Posterior cingulate gyrus (tissue), 11 donors: ENCODE results near the gene RNGTT.
"Not testable (repeated sequence)": the region's sequence is repeated elsewhere in the genome, so short reads cannot be mapped to it uniquely, and the experiment has no call there.

Source experiments
- DNase-seq, 10 donors: peaks; one replicate each; pipeline versions ENCODE4 v3.0.0 to v3.0.0-alpha.2; 2020 to 2021; ENCODE audit warnings: mixed read lengths in 3 of 10
- intact Hi-C: fragments of 100-400 bp; cut with DNase I; formaldehyde crosslinking; loops from one replicate; pipeline ENCODE4 v1.15.1; 2023

The RNGTT gene

DNA sequence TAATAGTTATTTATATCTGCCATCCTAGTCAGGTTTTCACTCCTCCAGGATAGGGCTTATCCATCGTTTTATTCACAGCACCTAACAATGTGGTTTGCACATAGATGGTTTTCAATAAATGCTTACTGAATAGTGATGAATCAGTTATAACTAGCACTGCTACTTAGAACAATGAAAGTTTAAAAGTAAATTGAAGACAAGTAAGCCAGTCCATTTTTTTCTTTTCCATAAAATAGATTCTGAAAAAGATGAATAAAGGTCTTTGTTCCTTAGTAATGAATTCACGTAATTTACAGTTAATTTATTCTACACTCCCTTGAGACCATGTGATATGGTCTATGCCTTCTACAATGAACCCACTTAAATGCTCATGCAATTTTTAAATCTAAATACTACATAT is 212.5 kb downstream of the RNGTT start:
- no peak for DNase-seq
- intact Hi-C loops: no loop called here

DNA sequence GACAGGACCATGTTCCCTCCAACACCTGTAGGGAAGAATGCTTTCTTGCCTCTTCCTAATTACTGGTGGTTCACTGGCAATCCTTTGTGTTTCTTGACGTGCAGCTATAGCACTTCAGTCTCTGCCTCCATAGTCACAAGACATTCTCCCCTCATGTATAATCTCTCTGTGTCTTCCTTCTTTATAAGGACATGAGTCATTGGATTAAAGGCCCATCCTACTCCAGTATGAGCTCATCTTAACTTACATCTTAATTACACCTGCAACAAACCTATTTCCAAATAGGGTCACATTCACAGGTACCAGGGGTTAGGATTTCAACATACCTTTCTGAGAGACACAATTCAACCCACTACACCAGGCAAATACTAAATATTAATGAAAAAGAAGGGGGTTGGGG is 213.6 kb downstream of the RNGTT start:
- intact Hi-C loops: no loop called here
- no peak for DNase-seq

DNA sequence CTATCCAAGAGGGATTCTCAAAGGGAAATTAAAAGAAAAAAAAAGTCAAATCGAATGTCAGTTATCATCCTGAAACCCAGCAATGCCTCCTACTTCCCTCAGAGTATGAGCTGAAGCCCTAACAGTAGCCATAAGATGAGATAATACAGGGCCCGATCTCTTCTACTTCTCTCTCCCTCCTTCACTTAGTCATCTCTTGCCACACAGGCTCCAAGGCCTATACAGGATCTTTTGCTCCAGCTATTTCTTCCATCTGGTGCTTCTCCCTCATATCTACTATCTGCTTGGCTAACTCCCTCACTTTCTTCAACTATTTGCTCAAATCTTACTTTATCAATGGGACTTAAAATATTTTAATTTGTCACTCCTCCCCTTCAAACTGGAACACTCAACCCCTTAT is 215.3 kb downstream of the RNGTT start:
- no peak for DNase-seq
- intact Hi-C loops: no loop called here

DNA sequence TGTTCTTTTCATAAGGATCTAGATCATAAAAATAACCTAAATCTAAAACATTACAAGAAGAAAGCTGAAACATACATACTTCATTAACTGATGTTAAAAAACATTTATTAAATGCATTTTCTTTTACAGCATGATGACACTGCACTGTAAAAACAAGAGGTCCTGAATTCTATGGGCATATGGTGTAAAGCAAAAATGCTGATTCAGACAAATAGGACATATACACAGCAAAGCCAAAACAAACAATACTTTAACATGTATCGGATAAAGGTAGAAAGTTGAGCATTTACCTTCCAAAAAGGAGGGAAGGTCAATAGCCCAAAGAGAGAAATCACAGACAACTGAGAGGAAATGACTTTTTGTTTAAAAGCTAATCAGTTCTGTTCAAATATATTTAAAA is 221.5 kb downstream of the RNGTT start:
- intact Hi-C loops: no loop called here
- DNase-seq: no peak

DNA sequence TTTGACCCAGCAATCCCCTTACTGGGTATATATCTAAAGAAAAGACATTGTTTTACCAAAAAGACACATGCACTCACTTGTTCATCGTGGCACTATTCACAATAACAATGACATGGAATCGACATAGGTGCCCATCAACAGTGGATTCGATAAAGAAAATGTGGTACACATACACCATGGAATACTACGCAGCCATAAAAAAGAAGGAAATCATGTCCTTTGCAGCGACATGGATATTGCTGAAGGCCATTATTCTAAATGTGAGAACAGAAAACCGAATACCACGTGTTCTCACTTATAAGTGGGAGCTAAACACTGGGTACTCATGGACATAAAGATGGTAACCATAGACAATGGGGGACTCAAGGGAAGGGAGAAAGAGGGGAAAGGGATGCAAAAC is 222.3 kb downstream of the RNGTT start:
- DNase-seq: no peak
- intact Hi-C loops: no loop called here

DNA sequence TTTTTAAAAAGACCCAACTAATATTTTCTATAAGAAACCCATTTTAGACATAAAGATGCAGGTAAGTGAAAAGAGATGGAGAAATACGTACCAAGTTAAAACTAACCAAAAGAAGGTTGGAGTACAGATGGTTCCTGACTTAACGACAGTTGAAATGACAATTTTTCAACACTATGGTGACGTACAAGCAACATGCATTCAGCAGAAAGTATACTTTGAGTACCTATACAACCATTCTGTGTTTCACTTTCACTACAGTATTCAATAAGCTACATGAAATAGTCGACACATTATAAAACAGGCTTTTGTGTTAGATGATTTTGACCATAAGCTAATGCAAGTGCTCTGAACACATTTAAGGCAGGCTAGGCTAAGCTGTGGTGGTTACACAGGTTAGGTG is 228.9 kb downstream of the RNGTT start:
- no peak for DNase-seq
- intact Hi-C loops: no loop called here

DNA sequence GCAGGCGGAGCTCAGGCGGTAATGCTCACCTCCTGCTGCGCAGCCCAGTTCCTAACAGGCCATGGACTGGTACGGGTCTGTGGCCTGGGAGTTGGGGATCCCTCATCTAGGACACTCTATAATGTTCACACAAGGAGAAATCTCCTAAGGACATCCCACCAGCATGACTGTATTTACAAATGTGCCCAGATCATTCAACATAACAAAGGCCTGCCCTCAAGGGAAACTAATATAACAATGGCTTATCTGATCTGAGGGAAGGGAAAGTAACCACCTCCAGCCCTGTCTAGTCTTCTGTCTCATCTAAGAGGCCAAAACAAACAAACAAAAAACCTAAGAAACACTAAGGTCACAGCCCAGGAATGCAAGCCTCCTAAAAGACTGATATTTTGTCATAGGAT is 232.8 kb downstream of the RNGTT start:
- no peak for DNase-seq
- intact Hi-C loops: no loop called here

DNA sequence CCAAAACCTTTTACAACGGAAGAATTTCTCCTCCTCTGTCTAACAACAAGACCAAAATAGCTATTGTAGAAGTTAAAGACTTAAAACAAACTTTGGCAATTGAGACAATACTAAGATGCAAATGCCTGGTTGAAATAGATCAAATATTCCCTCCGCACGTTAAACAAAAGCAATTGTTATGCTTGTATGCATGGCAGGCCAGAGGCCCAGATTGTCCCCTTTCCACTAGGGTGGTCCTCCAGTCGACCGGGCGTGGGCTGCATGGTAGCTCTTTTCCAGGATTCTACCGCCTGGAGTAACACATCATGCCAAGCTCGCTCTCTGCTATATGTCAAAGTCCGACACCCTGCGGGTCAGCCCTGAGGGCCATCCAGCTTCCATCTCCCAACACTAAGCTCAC is 234.7 kb downstream of the RNGTT start:
- no peak for DNase-seq
- intact Hi-C loops: no loop called here

DNA sequence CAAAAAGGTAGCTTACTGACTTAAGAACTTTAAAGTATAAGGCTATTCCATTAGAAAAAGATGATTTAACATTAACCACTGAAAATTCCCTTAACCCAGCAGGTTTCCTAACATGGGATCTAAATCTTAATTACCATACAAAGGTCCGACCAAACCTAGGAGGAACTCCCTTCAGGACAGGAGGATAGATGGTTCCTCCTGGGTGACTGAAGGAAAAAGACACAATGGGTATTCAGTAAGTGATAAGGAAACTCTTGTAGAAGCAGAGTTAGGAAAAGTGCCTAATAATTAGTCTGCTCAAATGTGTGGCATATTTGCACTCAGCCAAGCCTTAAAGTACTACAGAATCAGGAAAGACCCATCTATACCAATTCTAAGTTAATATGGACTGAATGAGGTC is 237.0 kb downstream of the RNGTT start:
- DNase-seq, intact Hi-C loops: not testable (repeated sequence)

DNA sequence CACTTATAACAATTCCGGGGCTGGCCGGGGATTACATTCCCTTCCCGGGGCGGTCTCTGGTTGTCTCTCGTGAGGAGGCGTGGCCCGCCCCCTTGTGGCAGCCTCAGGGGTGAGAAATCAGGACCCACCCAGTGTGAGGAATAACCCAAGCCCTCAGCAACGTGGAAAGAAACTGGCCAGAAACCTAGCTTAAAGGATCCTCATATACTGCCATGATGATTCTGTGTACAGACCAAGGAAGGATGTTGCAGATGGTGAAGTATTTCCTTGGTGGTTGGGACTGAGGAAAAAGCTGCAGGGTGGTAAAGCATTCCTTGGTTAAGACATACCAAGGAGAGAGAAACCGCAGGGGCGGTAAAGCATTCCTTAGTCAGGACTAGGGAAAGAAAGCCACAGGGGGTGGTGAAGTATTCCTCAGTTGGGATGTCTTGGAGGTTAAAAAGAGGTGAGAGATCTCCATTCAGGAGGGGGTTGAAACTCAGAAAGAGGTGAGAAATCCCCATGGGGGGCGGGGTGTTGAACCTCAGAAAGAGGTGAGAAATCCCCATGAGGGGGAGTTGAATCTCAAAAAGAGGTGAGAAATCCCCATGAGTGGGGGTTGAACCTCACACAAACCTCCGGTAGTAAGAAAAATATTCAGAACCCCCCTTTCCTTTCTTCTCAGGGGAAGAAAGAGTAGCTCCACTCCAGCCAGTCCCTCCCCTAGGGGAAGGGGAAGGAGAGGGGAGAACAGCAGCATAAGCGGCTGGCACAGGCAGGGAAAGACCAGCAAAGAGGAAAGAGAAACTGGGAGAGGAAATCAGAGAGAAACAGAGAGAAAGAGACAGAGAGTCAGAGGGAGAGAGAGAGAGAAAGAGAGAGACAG is 238.1 kb downstream of the RNGTT start:
- intact Hi-C loops: no loop called here
- peak in 2 of 10 donors; percentile 17 to 73 for DNase-seq

DNA sequence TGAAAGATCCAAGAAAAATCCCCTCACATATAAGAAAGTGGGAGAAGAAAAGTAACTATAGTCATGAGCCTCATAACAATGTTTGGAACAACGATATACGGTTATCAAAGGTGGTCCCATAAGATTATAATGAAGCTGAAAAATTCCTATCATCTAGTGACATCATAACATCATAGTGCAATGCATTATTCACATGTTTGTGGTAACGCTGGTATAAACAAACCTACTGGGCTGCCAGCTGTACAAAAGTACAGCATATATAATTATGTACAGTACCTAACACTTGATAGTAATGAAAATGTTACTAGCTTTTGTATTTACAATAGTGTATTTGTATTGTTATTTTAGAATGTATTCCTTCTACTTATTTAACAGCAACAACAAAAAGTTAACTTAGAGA is 240.7 kb downstream of the RNGTT start:
- DNase-seq: no peak
- intact Hi-C loops: no loop called here

DNA sequence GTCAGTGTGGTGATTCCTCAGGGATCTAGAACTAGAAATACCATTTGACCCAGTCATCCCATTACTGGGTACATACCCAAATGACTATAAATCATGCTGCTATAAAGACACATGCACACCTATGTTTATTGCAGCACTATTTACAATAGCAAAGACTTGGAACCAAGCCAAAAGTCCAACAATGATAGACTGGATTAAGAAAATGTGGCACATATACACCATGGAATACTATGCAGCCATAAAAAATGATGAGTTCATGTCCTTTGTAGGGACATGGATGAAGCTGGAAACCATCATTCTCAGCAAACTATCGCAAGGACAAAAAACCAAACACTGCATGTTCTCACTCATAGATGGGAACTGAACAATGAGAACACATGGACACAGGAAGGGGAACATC is 247.0 kb downstream of the RNGTT start:
- intact Hi-C loops, DNase-seq: not testable (repeated sequence)

DNA sequence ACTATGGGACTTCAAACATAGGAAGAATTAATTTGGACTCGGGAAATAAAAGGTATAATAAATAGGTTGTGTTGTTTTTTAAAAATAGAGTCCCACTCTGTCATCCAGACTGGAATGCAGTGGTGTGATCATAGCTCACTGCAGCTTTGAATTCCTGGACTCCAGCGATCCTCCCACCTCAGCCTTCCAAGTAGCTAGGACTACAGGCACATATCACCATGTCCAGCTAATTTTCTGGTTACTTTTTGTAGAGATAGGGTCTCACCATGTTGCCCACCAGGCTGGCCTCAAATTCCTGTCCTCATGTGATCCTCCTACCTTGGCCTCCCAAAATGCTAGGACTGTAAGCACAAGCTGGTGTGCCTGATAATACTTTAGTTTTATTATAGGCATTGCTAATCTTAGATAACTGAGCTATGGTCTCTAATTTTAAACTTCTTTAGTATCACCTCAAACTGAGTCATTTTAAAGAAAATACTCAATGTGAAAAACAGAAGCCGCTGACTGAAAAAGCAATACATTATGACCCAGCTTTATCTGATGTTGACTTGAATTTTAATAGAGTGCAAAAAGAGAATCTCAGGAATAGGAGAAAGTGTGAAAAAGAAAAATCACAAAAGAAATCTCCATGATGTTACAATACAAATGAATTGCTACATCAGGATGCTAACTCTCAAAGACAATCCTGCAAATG is 251.0 kb downstream of the RNGTT start:
- intact Hi-C loops: no loop called here
- DNase-seq: no peak

DNA sequence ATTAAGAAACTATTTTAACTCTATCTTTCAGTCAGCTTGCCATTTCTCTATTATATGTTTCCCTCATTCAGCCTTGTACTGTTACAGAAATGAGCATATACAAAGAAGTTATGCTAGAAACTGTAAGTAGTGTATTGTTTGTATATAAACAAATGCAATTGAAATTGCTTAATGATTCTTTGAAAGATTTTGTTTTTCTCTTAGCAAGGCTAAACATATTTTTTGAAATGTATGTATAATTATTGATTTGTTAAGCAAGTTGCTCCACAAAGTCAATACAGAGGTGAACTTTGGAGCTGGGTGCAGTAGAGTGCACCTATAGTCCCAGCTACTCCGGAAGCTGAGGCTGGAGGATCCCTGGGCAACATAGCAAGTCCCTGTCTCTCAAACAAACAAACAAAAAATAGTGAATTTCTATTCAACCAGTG is 253.6 kb downstream of the RNGTT start:
- intact Hi-C loops: no loop called here
- no peak for DNase-seq

DNA sequence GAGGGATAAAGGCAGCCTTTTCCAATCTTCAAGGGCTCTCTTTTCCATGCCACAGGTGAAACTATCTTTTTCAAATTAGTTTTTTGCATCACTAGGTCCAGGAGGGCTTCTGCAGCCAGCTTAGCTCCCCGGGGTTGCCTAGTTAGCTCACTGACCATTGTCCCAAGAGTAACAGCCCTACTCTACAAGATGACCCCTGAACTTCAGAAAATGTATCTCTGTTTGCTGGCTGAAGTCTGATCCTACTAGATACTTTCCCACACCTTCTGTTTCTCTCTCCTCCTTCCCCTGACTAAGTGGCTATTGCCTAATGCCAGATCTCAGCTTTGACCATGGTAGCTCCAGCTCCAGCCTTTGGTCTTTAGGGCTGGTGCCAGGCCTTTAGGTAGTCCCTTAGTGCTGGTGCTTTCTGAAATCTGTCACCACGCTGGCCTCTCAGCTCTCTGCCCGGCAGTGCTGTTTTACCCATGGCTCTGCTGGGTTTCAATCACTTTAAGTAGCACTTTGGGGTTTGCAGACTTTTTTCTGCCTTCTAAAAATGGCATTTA is 255.1 kb downstream of the RNGTT start:
- DNase-seq: no peak
- intact Hi-C loops: no loop called here

DNA sequence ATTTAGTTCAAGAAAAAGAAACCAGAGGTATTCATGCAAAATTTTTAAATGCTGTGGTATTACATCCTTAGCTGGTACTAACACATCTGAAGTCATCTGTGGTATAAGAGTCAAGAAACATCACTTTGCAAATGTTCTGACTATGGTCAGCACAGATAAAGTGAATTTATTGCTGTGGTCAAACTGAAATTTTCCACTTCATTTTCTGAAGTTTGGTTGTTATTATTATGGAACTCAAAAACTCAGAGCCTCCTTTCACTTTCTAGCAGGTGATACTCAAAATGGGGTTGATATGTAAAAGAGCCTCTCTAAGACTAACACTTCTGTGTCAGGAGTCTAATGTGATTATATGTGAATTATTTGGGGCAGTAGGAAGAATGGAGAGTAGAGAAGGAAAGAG is 257.8 kb downstream of the RNGTT start:
- intact Hi-C loops: no loop called here

DNA sequence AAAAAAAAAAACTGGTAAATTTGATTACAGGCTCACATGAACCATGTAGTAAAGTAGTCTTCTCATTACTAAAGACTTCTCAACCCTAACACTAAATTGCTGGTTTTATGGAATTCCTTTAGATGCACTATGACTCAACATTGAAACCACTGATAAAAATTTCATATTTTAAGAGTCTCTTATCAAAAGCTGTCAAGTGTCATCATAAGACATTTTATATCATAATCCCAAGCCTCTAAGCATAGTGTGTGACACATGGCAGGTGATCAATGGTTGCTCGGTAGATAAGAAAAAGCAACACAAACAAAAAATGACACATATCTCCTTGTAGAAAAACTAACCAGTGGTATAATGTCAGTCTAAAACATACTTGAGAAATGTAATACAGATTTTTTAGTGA is 258.4 kb downstream of the RNGTT start:
- intact Hi-C loops: no loop called here
- no peak for DNase-seq

More for the DNA sequence above, 257.8 kb downstream of the RNGTT start:
- no peak for DNase-seq

DNA sequence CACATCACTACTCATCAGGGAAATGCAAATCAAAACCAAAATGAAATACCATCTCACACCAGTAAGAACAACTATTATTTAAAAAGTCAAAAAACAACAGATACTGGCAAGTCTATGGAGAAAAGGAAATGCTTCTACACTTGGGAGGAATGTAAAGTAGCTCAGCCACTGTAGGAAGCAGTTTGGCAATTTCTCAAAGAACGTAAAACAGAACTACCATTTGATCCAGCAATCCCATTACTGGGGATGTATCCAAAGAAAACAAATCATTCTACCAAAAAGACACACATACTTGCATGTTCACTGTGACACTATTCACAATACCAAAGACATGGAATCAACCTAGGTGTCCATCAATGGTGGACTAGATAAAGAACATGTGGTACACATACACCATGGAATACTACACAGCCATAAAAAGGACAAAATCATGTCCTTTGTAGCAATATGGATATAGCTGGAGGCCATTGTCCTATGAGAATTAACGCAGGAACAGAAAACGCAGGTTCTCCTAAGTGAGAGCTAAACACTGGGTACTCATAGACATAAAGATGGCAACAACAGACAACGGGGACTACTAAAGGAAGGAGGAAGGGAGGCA is 260.4 kb downstream of the RNGTT start:
- intact Hi-C loops: no loop called here
- DNase-seq: no peak

DNA sequence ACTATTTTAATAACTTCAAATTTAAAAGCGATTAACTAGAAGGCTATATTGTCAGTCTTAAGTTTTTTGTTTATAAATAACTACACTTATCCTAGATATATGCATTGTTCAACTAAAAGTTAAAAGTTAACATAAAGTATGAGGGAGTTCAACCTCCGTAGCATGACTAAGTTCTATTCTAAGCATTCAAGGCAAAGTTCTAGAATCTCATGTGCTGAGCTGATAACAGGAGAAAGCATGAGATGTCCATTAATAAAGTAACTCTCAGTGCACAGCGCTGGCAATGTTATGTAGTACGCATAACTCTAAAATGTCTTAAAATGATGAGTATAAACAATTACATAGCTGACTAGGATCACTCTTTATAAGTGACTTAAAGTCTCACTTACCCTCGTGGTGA is 264.8 kb downstream of the RNGTT start:
- intact Hi-C loops: no loop called here
- DNase-seq: no peak

DNA sequence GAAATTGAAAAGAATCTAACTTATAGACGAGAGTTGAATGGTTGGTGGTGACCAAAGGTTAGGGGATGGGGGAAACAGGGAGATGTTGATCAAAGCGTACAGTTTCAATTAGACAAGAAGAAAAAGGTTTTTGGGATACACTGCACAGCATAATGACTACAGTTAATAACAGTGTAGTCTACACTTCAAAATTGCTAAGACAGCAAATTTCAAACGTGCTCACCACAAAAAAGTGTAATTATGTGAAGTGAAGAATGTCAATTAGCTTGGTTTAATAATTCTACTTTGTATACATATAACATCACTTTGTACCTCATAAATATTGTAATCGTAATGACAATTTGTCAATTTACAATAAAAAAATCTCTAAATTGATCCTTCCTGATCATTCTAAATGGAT is 267.5 kb downstream of the RNGTT start:
- intact Hi-C loops: no loop called here
- DNase-seq: no peak

DNA sequence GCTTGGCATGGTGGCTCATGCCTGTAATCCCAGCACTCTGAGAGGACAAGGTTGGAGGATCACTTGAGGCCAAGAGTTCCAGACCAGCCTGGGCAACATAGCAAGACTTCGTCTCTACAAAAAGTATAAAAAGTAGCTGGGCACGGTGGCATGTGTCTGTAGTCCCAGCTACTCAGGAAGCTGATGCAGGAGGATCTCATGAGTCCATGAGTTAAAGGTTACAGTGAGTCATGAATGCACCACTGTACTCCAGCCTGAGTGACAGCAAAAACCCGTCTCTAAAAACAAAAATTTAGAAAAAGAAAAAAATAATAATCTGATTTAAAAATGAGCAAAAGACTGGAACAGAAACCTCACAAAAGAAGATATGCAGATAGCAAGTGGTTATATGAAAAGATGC is 279.7 kb downstream of the RNGTT start:
- intact Hi-C loops: no loop called here
- no peak for DNase-seq
